Stimulated activated CD8-positive, alpha-beta memory T cell treated with anti-CD3 and anti-CD28 coated beads, Interleukin-7, amount 100 ng/mL, for 48 hours (primary cell): ENCODE data around the gene ABCG4.
"Not testable (repeated sequence)": the region's sequence is repeated elsewhere in the genome, so short reads cannot be mapped to it uniquely, and the experiment has no call there.

Source experiments
- DNase-seq, 2 donors: peaks; one replicate each; pipeline ENCODE4 v3.0.0-alpha.2; 2020; ENCODE audit warnings: low read depth in 1 of 2; ENCODE audit errors: extremely low read depth in 1 of 2

The ABCG4 gene

GRCh38 chr11:119115484-119116234, 33.2 kb upstream of the ABCG4 start:
- DNase-seq: no peak

- no peak for DNase-seq
These were observed 32.6 kb upstream of the ABCG4 start for GRCh38 chr11:119116235-119116594.

DNA sequence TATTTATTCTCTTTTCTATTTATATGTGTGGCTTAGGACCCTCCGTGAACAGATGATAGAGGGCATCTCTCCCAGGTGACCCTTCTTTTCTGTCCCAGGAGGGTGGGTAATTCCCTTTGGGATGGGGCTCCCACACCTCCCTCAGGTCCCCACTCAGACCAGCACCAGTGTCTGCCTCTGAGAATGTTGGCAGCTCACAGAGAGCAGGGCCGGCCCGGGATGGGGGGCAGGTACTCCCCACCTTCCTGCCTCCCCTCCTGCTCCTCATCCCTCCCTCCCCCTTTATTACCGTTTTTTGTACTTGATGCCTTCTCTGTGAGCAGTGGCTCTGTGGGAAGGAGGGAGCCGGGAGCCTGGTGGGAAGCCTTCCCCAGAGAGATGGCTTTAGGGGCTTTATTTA, 32.3 kb upstream of the ABCG4 start:
- no peak for DNase-seq

DNA sequence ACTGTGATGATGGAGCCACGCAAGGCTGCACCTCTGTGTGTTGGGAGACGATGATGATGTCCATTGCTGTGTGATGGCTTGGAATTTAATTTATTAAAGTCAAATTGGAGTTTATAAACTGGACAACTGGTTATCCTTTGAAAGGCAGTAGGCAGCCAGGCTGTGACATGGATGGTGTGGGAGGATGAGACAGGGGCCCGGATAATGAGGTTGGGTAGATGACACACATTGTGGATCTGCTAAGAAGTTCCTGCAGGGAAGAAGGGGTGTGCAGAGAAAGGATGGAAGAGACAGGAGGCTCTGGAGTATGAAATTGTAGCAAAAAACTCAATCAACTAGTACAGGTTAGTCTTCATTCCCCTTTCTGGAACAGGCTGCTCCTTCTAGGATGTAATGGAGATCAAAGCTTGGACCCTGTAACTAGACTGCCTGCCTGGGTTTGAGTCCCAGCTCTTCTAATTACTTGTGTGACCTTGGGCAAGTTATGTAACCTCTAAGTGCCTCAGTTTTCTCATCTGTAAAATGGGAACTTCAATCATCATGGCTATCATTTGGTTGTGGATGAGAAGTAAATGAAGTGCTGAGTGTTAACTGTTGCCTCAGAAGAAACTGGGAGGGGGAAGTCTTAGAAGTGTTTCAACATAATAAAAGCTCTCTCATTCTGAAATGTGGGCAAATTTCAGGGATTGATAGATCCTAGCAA, 31.7 kb upstream of the ABCG4 start:
- no peak for DNase-seq

DNA sequence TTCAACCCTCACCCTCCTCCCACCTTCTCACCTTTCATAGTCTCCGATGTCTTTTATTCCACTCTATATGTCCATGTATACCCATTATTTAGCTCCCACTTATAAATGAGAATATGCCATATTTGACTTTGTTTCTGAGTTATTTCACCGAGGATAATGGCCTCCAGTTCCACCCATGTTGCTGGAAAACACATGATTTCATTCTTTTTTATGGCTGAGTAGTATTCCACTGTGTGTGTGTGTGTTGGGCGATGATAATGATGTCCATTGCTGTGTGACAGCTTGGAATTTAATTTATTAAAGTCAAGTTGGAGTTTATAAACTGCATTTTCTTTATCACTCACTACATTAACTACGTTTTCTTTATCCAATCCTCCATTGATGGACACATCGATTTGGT, 30.6 kb upstream of the ABCG4 start:
- no peak for DNase-seq

- DNase-seq: no peak
These were observed 29.9 kb upstream of the ABCG4 start for GRCh38 chr11:119118946-119119345.

DNA sequence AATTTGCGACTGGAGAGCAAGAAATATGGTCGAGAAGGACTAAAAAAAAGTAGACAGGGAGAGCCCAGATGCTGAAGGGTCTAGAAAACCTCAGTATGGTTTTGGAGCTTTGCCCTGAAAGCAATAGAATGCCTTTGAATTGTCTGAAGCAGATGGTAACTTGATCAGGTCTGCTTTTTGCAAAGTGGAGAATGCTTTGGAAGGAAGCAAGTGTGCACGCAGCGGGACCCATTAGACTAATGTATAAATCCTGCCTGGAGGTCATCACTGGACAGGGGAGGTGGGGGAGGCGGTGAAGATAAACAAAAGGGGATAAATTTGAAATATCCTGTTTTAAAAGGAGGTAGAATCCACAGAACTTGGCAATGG, 28.2 kb upstream of the ABCG4 start:
- no peak for DNase-seq

GRCh38 chr11:119121008-119121810, 27.6 kb upstream of the ABCG4 start, which contains the start of gene HINFP:
Gene HINFP, plus strand, starts transcription at chr11:119121580. Its CDS starts 5,365 bp downstream, at chr11:119126945.
- peak; percentile 99 to 100 for DNase-seq

DNA sequence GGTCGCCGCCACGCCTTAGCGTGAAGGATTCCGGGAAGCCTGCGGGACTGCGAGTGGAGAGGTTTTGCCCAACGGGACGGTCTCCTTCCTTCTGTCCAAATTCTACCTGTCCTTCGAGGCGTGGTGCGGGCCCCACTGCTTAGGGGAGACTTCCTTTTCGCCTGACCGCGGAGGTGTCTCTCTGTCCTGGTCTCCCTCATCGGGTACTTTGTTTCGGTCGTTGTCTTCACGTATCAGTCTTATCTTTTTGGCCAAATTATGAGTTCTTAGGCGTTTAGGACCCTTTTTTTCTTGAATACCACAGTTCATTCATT, 27.1 kb upstream of the ABCG4 start:
- DNase-seq: no peak

- no peak for DNase-seq
These were observed 23.0 kb upstream of the ABCG4 start for GRCh38 chr11:119125821-119126220.

DNA sequence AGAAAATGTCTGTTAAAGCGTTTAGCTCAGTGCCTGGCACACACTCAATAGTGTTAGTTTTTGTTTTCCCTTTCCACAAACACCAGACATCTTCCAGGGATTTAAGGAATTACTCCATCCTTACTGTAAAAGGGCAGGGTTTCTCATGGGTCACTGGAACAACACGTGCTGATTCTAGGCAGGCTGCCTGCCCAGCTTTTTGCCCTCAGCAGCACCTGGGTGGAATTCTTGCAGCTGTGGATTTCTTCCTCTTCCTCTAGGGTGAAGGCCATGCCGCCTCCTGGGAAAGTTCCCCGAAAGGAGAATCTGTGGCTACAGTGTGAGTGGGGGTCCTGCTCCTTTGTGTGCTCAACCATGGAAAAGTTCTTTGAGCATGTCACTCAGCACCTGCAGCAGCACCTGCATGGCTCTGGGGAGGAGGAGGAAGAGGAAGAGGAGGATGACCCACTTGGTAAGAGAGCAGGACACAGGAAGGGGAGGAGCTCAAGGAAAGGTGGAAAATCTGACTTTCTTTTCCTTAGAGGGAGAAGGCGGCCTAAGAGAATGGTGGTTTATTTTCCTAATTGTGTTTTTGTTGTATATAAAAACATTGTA, 22.1 kb upstream of the ABCG4 start:
- DNase-seq: no peak

DNA sequence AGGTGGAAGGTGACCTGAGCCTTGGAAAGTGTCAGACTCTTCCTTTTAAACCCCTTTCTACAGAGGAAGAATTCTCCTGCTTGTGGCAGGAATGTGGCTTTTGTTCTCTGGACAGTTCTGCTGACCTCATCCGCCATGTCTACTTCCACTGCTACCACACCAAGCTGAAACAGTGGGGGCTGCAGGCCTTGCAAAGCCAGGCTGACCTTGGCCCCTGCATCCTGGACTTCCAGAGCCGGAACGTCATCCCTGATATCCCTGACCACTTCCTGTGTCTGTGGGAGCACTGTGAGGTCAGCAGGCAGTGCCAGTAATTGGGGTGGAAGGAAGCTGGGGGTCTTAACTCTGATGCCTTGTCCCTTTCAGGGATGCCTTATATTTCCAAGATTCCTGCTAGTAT, 18.2 kb upstream of the ABCG4 start:
- DNase-seq: no peak

DNA sequence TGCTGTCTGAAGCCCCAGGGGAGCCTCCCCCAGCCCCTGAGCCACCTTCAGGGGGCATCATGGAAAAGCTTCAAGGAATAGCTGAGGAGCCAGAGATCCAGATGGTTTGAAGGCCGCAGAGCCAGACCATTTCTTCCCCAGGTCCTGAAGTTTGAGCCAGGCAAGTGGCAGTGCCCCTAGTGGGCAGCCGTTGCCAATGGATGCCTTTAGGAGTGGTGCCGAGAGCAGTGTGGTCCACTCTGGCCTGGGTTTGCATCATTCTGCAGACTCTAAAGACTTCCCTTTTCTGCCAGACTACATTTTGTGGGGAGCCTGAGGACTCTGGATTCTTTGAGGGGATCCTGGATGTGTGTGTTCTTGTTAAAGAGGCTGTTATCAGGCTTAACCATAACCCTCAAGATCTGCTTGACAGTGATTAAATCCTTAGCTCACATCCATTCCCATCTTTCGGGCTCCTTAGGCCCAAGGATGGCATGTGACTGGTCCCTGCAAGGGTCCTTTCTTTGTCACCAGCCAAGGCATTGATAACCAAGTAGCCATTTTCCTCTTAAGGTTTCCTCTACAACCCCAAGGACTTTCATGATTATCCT, 14.4 kb upstream of the ABCG4 start:
- no peak for DNase-seq

DNA sequence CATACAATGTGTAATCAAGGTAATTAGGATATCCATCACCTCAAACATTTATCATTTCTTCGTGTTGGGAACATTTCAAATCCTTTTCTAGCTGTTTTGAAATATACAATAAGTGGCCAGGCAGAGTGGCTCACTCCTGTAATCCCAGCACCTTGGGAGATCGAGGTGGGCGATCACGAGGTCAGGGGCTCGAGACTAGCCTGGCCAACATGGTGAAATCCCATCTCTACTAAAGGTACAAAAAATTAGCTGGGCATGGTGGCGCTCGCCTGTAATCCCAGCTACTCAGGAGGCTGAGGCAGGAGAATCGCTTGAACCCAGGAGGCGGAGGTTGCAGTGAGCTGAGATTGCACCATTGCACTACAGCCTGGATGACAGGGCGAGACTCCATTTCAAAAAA, 9.6 kb upstream of the ABCG4 start:
- not testable (repeated sequence) for DNase-seq

GRCh38 chr11:119144825-119145486, 3.9 kb upstream of the ABCG4 start:
- DNase-seq: no peak

DNA sequence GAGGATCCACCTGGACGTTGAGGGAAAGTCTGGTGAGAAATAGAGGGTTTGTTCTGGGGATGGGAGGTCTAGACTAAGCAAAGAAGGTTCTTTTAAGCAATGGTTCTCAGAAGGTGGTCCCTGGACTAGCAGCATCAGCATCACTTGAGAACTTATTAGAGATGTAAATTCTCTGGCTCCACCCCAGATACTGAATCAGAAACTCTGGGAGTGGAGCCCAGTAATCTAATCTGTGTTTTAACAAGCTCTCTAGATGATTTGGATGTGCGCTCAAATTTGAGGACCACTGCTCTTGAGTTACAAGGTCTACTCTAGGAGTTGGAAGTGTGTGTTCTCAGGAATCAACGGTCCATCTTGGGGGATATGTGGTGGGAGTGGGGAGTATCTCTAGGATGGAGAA, 3.3 kb upstream of the ABCG4 start:
- DNase-seq: no peak

- DNase-seq: no peak
These were observed 1.1 kb upstream of the ABCG4 start for GRCh38 chr11:119147604-119148333.

- DNase-seq: no peak
These were observed 183 bp upstream of the ABCG4 start for GRCh38 chr11:119148720-119149017.

DNA sequence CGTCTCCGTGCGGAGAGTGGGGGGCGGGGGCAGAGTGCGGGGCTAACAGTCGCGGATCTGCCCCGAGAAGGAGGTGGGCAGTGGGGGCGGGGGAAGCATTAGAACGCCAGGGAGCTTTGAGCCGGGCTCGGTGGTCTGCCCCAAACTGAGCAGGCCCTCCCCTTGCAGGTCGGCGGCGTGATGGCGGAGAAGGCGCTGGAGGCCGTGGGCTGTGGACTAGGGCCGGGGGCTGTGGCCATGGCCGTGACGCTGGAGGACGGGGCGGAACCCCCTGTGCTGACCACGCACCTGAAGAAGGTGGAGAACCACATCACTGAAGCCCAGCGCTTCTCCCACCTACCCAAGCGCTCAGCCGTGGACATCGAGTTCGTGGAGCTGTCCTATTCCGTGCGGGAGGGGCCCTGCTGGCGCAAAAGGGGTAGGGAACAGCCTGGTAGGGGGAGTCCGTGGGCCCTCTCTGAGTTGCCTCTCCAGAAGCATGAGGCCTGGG, 979 bp downstream of the ABCG4 start:
- DNase-seq: no peak

DNA sequence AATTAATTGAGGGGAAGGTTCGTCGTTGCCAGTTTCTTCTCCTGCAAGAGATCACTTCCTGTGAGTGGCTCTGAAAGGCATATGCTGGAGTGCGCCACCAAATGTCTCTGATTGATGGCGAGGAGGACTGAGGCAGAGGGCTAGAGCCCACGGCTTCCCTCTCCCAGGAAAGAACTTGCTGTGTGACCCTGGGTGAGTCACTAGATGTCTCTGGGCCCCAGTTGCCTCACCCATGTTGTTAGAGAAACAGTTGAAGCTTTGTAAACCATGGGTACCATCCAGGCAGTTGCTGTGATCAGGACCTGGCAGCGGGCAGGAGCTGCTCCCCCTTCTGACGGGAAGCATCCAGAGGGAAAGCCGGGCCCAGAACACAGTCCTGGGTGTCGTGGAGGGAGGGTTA, 3.2 kb downstream of the ABCG4 start:
- no peak for DNase-seq
